Pancreas (tissue), 10 donors: ENCODE data around the gene PTPRCAP. TPM values are rescaled to one million over a fixed set of nuclear protein-coding genes. Genes with fewer than 3 reads are reported as not detected.
"Not testable (repeated sequence)": the region's sequence is repeated elsewhere in the genome, so short reads cannot be mapped to it uniquely, and the experiment has no call there.

Source experiments
- ATAC-seq, 4 donors: fragments of 200-7000 bp; cut with Tn5 transposase; one replicate each; pipeline versions ENCODE4 v1.8.0 to v1.9.1; 2020; ENCODE audit warnings: mild to moderate bottlenecking in 4 of 4, moderate library complexity in 4 of 4
- DNase-seq, 6 donors: peaks; one replicate each; pipeline ENCODE4 v3.0.0-alpha.2; 2020
- FAIRE-seq: peaks from 2 replicates; lab custom pipeline; 2012; peaks lifted over from hg19 to GRCh38; lab: Jason Lieb, UNC
- H3K27ac ChIP-seq, 4 donors: fragments of 200-600 bp; sonication (generic); 1 replicate in 3 of 4; 2 replicates in 1 of 4; pipeline versions ENCODE4 v1.5.0 to v1.8.0; 2020
- H3K27me3 ChIP-seq, 4 donors: fragments of 200-600 bp; one replicate each; pipeline ENCODE4 v1.8.0; 2021
- H3K36me3 ChIP-seq, 3 donors: fragments of 200-600 bp; sonication (generic) in 1 of 3; one replicate each; pipeline versions ENCODE4 v1.5.0 to v1.8.0; 2020 to 2021
- H3K4me1 ChIP-seq, 3 donors: fragments of 200-600 bp; one replicate each; pipeline ENCODE4 v1.8.0; 2021
- H3K4me3 ChIP-seq, 4 donors: fragments of 200-600 bp; sonication (generic) in 2 of 4; one replicate each; pipeline versions ENCODE4 v1.5.0 to v1.8.0; 2020 to 2021
- H3K9me3 ChIP-seq, 4 donors: fragments of 200-600 bp; one replicate each; pipeline ENCODE4 v1.8.0; 2021
- WGBS, 2 donors: extraction: QIAGEN DNeasy Blood & Tissue Kit; methylation state at CpG; one replicate each; pipeline ENCODE4 v1.1.7; 2013; 5-methylcytosine and 5-hydroxymethylcytosine counted together
- intact Hi-C, 3 donors: fragments of 100-400 bp; cut with DNase I; formaldehyde crosslinking; loops; one replicate each; pipeline versions ENCODE4 v1.11.1 to v1.14.2; 2022
- polyA plus RNA-seq, 2 donors: library from polyadenylated mRNA; stranded (reverse); fragments of 200-250 nt; gene quantifications; one replicate each; pipeline ENCODE4 v1.2.3, GENCODE V29; 2013
- total RNA-seq, 6 donors: library from RNA; stranded (reverse); fragmentation: NEBNext Ultra II Directional in 4 of 6; extraction: Animal tissue kit (Norgen Biotek cat#: 25700) in 4 of 6; gene quantifications; one replicate each; pipeline versions ENCODE4 v1.2.1 to v1.2.4, GENCODE V29; 2021 to 2023
- TF ChIP-seq, protein P1 (sequence below), 4 donors: fragments of 200-600 bp; sonication (generic) in 3 of 4; IDR thresholded peaks; one replicate each; pipeline versions ENCODE4 v1.5.0 to v1.8.0; 2021; ENCODE audit warnings: antibody characterized with exemption in 4 of 4
- donor health status: healthy with polysubstance abuse.
- donor health status: DM: no; HTN: no; CAD: no; lungs with moderate emphysema.
- donor health status: DM: no; HTN: no; CAD: no.
- donor health status: control.
- donor health status: control.
- donor health status: Bipolar disorder and iron deficiency.
- donor health status: DM: yes; HTN: yes; CAD: no.
- donor health status: DM: no; HTN: no; CAD: no.
- donor health status: DM: no; HTN: no; CAD: no.
- donor health status: DM: yes; HTN: yes; CAD: no.

PTPRCAP gene, protein sequence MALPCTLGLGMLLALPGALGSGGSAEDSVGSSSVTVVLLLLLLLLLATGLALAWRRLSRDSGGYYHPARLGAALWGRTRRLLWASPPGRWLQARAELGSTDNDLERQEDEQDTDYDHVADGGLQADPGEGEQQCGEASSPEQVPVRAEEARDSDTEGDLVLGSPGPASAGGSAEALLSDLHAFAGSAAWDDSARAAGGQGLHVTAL
- 1 to 10 TPM in 4 of 6 donors, under 1 TPM in 2; 0.63 to 4.1 (median 1.8) TPM for total RNA-seq
- 10 to 100 TPM; 10.9 to 13.1 TPM for polyA plus RNA-seq

DNA sequence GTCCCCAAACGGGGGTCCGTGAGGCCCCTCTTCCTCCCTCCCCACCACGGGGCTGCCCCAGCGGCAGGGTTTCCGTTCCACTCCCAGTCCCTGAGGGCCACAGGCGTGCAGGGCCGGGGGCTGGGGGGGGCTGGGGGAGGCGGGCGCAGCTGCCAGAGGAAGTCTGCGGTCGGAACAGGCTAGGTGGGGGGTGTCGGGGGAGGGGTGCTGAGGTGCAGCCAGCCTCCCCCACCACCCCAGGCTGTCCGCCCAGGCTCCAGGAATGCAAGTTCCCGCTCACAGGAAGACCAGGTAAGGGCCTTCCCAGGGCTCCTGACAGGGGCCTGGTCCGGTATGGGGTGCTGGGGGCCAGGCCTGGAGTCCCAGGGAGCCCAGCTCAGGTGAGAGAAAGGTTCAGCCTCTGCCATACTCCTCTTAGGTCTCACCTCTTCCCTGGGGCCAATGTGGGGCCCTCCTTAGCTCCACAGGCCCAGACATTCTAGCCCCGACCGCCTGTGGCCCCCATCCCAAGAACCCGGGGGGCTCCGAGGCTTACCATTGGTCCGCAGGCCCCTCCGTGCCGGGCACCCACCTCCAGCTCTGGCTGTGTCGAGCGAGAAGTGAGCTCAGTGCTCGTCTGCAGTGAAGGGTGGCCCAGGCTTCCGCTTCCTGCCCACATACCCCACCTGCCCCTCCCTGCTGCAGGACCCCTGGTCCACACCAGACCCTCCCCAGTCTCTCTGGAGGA is at the start of gene PTPRCAP:
TSS of gene PTPRCAP (minus strand) at position 601 of the 727 bp plus-strand sequence. CDS start at position 538, 63 bp downstream.
- TF ChIP-seq, protein P1, sequence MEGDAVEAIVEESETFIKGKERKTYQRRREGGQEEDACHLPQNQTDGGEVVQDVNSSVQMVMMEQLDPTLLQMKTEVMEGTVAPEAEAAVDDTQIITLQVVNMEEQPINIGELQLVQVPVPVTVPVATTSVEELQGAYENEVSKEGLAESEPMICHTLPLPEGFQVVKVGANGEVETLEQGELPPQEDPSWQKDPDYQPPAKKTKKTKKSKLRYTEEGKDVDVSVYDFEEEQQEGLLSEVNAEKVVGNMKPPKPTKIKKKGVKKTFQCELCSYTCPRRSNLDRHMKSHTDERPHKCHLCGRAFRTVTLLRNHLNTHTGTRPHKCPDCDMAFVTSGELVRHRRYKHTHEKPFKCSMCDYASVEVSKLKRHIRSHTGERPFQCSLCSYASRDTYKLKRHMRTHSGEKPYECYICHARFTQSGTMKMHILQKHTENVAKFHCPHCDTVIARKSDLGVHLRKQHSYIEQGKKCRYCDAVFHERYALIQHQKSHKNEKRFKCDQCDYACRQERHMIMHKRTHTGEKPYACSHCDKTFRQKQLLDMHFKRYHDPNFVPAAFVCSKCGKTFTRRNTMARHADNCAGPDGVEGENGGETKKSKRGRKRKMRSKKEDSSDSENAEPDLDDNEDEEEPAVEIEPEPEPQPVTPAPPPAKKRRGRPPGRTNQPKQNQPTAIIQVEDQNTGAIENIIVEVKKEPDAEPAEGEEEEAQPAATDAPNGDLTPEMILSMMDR (IDR thresholded peaks at IDR 0.05) = no peak
- H3K36me3 ChIP-seq = peaks cover 0 to 14% (median 11%) of the 10 kb centered on the region in 3 donors
- H3K4me3 ChIP-seq = peak within 1 kb of the TSS in 1 of 4 donors; percentile 12
- no peaks in the 10 kb centered on the region for H3K27me3 ChIP-seq
- no peaks in the 10 kb centered on the region for H3K9me3 ChIP-seq
- FAIRE-seq (no peak), ATAC-seq (peak in 2 of 4 donors; percentile 10 to 12), DNase-seq (peak in 3 of 6 donors; percentile 40 to 74 (median 55))
- peaks cover 0 to 3% (median 1%) of the 10 kb centered on the region in 3 donors for H3K4me1 ChIP-seq
- H3K27ac ChIP-seq = no peak within 1 kb of the TSS
- 85 to 87% methylated on average over 21 to 26 of the region's 26 CpGs for WGBS, 2 donors
- intact Hi-C loops = loop anchor here in 1 of 3 donors (10.0 kb wide), 1 partner anchor 58 kb away; no protein-coding TSS in a partner anchor

DNA sequence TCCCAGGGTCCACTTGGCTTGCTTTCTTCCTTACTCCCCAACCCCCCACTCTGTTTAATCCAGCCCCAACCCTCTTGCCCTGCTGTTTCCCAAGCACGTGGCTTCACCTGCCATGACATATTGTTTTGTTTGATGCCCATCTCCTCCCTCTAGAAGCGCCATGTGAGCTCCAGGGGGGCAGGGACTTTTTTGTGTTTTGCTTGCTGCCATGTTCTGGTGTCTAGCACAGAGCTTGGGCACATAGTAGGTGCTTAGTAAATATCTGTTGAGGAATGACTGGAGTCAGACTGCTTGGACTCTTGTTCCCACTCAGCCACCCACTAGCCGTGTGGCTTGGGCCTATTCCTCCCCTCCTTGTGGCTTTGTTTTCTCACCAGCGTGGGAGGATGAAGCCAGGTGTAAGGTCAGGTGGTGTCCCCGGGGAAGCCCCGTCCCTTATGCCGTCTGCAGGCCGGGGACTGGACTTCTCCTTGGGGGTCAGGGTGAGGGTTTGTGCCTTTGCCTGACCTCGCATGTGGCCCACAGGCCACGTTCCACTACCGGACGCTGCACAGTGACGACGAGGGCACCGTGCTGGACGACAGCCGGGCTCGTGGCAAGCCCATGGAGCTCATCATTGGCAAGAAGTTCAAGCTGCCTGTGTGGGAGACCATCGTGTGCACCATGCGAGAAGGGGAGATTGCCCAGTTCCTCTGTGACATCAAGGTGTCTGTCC is 49.2 kb upstream of the PTPRCAP start:
- intact Hi-C loops = no loop called here
- no peak overlapping the region for H3K4me3 ChIP-seq
- TF ChIP-seq, protein P1 (IDR thresholded peaks at IDR 0.05) = no peak
- H3K4me1 ChIP-seq = peaks cover 5 to 11% (median 11%) of the 10 kb centered on the region in 3 donors
- H3K27me3 ChIP-seq = no peaks in the 10 kb centered on the region
- H3K9me3 ChIP-seq = no peaks in the 10 kb centered on the region
- H3K27ac ChIP-seq = no peak overlapping the region
- ATAC-seq (no peak), FAIRE-seq (no peak), DNase-seq (peak in 2 of 6 donors; percentile 15 to 36)
- H3K36me3 ChIP-seq = peaks cover 0 to 5% (median 0%) of the 10 kb centered on the region in 3 donors
- 86 to 92% methylated on average over 20 of the region's 20 CpGs for WGBS, 2 donors

GRCh38 chr11:67485873-67486361 is 48.4 kb upstream of the PTPRCAP start:
- intact Hi-C loops, H3K36me3 ChIP-seq, ATAC-seq, H3K9me3 ChIP-seq, H3K27me3 ChIP-seq, H3K4me3 ChIP-seq, FAIRE-seq, H3K27ac ChIP-seq: not testable (repeated sequence)
- peaks cover 5 to 11% (median 11%) of the 10 kb centered on the region in 3 donors for H3K4me1 ChIP-seq
- whole genome bisulfite sequencing, 2 donors = 90% methylated on average over 7 of the region's 7 CpGs
- peak in 2 of 6 donors; percentile 33 to 46 for DNase-seq

GRCh38 chr11:67484847-67485311 is 47.4 kb upstream of the PTPRCAP start:
- 85 to 94% methylated on average over 11 of the region's 11 CpGs for WGBS, 2 donors
- Histone ChIP-seq H3K27ac (no peak overlapping the region), H3K27me3 (no peaks in the 10 kb centered on the region), H3K36me3 (no peaks in the 10 kb centered on the region), H3K9me3 (no peaks in the 10 kb centered on the region), H3K4me3 (no peak overlapping the region), H3K4me1 (peaks cover 5 to 11% (median 11%) of the 10 kb centered on the region in 3 donors)
- peak in 2 of 6 donors; percentile 16 to 43 for DNase-seq
- intact Hi-C loops = no loop called here
- no peak for FAIRE-seq
- TF ChIP-seq, protein P1 (IDR thresholded peaks at IDR 0.05) = no peak
- no peak for ATAC-seq
